NCI-H128 (cell line): ENCODE results near the gene SSX2IP.
"Not testable (repeated sequence)": the region's sequence is repeated elsewhere in the genome, so short reads cannot be mapped to it uniquely, and the experiment has no call there.

ENCODE experiments used
- DNase-seq: peaks from one replicate; lab custom pipeline; 2025; ENCODE audit not compliant: unreplicated experiment; lab: John Stamatoyannopoulos, UW

SSX2IP gene

GRCh38 chr1:84682047-84682446, 8.2 kb downstream of the SSX2IP start:
- no peak for DNase-seq

GRCh38 chr1:84677415-84678099, 12.7 kb downstream of the SSX2IP start:
- no peak for DNase-seq

GRCh38 chr1:84675631-84676030, 14.6 kb downstream of the SSX2IP start:
- no peak for DNase-seq

- no peak for DNase-seq
Measured at GRCh38 chr1:84675106-84675505, 15.2 kb downstream of the SSX2IP start.

- DNase-seq = no peak
Measured at GRCh38 chr1:84674705-84675104, 15.6 kb downstream of the SSX2IP start.

- no peak for DNase-seq
Measured at GRCh38 chr1:84674021-84674420, 16.2 kb downstream of the SSX2IP start.

GRCh38 chr1:84672080-84672854, 18.0 kb downstream of the SSX2IP start:
- DNase-seq = no peak

GRCh38 chr1:84669831-84670230, 20.4 kb downstream of the SSX2IP start:
- no peak for DNase-seq

- no peak for DNase-seq
Measured at GRCh38 chr1:84668185-84668584, 22.1 kb downstream of the SSX2IP start.

- DNase-seq = no peak
Measured at GRCh38 chr1:84665703-84666317, 24.5 kb downstream of the SSX2IP start.

GRCh38 chr1:84653130-84653677, 37.1 kb downstream of the SSX2IP start:
- DNase-seq = no peak

GRCh38 chr1:84644472-84644871, 45.8 kb downstream of the SSX2IP start:
- DNase-seq = no peak

GRCh38 chr1:84643183-84643582, 47.1 kb downstream of the SSX2IP start:
- DNase-seq = no peak

GRCh38 chr1:84642774-84643173, 47.5 kb downstream of the SSX2IP start:
- DNase-seq = no peak

GRCh38 chr1:84639731-84640130, 50.5 kb downstream of the SSX2IP start:
- not testable (repeated sequence) for DNase-seq

- no peak for DNase-seq
Measured at GRCh38 chr1:84635429-84635828, 54.8 kb downstream of the SSX2IP start.

- no peak for DNase-seq
Measured at GRCh38 chr1:84634536-84635205, 55.6 kb downstream of the SSX2IP start.

GRCh38 chr1:84632673-84633434, 57.4 kb downstream of the SSX2IP start:
- DNase-seq = no peak

GRCh38 chr1:84632137-84632536, 58.1 kb downstream of the SSX2IP start:
- DNase-seq = no peak

GRCh38 chr1:84624876-84625275, 65.4 kb downstream of the SSX2IP start:
- no peak for DNase-seq

GRCh38 chr1:84621553-84621952, 68.7 kb downstream of the SSX2IP start:
- DNase-seq = no peak
